Measurements from ENCODE around the gene ADARB1. TPM values are rescaled to one million over a fixed set of nuclear protein-coding genes. Genes with fewer than 3 reads are reported as not detected.

Gene ADARB1
- total and polyA plus RNA-seq, 9 of the 15 experiments (the other 6 are each of a cell fraction or from before 2014, with no cell fraction given), result 6.7 to 16.0 (median 8.3) TPM

DNA sequence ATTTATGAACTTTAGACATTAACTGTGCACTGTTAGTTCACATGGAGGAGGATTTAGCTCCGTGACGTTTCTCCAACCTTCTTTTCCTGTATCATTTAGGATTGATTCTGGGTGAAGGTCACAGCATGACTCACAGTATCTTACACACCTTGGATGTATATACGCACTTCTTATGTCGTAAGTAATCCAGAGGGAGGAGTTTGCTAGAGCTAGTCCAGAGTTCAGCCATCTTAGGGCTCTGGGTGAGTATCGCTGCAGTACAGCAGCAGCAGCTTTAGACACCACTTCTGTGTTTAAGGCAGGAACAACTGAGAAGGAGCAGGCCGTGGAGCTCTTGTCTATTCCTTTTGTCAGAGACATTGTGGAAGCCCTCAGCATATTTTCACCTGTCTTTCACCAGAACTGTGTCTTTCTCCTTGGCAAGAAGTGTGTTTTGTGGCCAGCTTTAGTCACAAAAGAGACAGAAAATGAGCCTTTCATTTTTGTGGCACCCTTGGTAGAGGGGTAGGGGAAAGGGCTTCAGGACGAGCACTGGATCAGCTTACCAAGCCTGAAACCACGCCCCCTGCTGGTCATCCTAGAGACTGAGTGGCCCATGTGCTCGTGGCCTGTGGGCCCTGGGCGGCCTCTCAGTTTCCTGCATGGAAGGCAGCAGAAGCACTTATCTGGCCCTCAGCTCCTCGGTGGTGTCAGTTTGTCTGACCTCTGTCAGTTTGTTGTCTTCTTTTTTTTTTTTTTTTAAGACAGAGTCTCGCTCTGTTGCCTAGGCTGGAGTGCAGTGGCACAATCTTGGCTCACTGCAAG lies 64.0 kb downstream of the ADARB1 start (continued):
- TF ChIP-seq CREBBP (IDR thresholded peaks at IDR 0.05; ENCODE audit: low read depth, low read length), result no peak
- TF ChIP-seq RB1 (IDR thresholded peaks at IDR 0.05; ENCODE audit: low read depth), result peak; percentile 33; the same call in 1 of the 2 replicates
- peak; percentile 8 for TF ChIP-seq MEIS2 (IDR thresholded peaks at IDR 0.05; ENCODE audit: partially characterized antibody)
- TF ChIP-seq CXXC5 (CRISPR knock-in tag; IDR thresholded peaks at IDR 0.05), result peak; percentile 38
- 0 out of 2 replicates have a peak, but pooled peaks have one; percentile 39 for TF ChIP-seq FOSL1 (tag; conservative IDR thresholded peaks at IDR 0.05)
- TF ChIP-seq, protein P1, sequence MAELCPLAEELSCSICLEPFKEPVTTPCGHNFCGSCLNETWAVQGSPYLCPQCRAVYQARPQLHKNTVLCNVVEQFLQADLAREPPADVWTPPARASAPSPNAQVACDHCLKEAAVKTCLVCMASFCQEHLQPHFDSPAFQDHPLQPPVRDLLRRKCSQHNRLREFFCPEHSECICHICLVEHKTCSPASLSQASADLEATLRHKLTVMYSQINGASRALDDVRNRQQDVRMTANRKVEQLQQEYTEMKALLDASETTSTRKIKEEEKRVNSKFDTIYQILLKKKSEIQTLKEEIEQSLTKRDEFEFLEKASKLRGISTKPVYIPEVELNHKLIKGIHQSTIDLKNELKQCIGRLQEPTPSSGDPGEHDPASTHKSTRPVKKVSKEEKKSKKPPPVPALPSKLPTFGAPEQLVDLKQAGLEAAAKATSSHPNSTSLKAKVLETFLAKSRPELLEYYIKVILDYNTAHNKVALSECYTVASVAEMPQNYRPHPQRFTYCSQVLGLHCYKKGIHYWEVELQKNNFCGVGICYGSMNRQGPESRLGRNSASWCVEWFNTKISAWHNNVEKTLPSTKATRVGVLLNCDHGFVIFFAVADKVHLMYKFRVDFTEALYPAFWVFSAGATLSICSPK (IDR thresholded peaks at IDR 0.05; ENCODE audit: borderline replicate concordance), result no peak
- TF ChIP-seq, protein P2, sequence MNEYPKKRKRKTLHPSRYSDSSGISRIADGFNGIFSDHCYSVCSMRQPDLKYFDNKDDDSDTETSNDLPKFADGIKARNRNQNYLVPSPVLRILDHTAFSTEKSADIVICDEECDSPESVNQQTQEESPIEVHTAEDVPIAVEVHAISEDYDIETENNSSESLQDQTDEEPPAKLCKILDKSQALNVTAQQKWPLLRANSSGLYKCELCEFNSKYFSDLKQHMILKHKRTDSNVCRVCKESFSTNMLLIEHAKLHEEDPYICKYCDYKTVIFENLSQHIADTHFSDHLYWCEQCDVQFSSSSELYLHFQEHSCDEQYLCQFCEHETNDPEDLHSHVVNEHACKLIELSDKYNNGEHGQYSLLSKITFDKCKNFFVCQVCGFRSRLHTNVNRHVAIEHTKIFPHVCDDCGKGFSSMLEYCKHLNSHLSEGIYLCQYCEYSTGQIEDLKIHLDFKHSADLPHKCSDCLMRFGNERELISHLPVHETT (CRISPR knock-in tag; conservative IDR thresholded peaks at IDR 0.05 in 1 of 2, IDR thresholded peaks at IDR 0.05 in 1 of 2), result no peak
- TF ChIP-seq, protein P3, sequence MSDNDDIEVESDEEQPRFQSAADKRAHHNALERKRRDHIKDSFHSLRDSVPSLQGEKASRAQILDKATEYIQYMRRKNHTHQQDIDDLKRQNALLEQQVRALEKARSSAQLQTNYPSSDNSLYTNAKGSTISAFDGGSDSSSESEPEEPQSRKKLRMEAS (CRISPR knock-in tag; IDR thresholded peaks at IDR 0.05), result peak; percentile 99
- TF ChIP-seq RUNX1 (IDR thresholded peaks at IDR 0.05; ENCODE audit: low read depth), result no peak
- no peak for TF ChIP-seq SIX5 (IDR thresholded peaks at IDR 0.05; ENCODE audit: borderline replicate concordance in 1 of 2, insufficient read depth in 1 of 2, low read depth in 1 of 2, low read length in 2 of 2)
- TF ChIP-seq ZNF785 (CRISPR knock-in tag; IDR thresholded peaks at IDR 0.05), result no peak
- TF ChIP-seq, protein P4, sequence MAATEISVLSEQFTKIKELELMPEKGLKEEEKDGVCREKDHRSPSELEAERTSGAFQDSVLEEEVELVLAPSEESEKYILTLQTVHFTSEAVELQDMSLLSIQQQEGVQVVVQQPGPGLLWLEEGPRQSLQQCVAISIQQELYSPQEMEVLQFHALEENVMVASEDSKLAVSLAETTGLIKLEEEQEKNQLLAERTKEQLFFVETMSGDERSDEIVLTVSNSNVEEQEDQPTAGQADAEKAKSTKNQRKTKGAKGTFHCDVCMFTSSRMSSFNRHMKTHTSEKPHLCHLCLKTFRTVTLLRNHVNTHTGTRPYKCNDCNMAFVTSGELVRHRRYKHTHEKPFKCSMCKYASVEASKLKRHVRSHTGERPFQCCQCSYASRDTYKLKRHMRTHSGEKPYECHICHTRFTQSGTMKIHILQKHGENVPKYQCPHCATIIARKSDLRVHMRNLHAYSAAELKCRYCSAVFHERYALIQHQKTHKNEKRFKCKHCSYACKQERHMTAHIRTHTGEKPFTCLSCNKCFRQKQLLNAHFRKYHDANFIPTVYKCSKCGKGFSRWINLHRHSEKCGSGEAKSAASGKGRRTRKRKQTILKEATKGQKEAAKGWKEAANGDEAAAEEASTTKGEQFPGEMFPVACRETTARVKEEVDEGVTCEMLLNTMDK (IDR thresholded peaks at IDR 0.05; ENCODE audit: borderline replicate concordance, insufficient read depth, low read depth, low read length, poor library complexity, severe bottlenecking), result peak; percentile 68
- TF ChIP-seq, protein P5, sequence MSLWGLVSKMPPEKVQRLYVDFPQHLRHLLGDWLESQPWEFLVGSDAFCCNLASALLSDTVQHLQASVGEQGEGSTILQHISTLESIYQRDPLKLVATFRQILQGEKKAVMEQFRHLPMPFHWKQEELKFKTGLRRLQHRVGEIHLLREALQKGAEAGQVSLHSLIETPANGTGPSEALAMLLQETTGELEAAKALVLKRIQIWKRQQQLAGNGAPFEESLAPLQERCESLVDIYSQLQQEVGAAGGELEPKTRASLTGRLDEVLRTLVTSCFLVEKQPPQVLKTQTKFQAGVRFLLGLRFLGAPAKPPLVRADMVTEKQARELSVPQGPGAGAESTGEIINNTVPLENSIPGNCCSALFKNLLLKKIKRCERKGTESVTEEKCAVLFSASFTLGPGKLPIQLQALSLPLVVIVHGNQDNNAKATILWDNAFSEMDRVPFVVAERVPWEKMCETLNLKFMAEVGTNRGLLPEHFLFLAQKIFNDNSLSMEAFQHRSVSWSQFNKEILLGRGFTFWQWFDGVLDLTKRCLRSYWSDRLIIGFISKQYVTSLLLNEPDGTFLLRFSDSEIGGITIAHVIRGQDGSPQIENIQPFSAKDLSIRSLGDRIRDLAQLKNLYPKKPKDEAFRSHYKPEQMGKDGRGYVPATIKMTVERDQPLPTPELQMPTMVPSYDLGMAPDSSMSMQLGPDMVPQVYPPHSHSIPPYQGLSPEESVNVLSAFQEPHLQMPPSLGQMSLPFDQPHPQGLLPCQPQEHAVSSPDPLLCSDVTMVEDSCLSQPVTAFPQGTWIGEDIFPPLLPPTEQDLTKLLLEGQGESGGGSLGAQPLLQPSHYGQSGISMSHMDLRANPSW (CRISPR knock-in tag; IDR thresholded peaks at IDR 0.05), result 0 out of 2 replicates have a peak, but pooled peaks have one; percentile 70
- TF ChIP-seq HLTF (IDR thresholded peaks at IDR 0.05), result no peak
- TF ChIP-seq MCM5 (IDR thresholded peaks at IDR 0.05; ENCODE audit: low read depth), result no peak
- TF ChIP-seq ZNF76 (CRISPR knock-in tag; IDR thresholded peaks at IDR 0.05; ENCODE audit: borderline replicate concordance), result 0 out of 2 replicates have a peak, but pooled peaks have one; percentile 12
- TF ChIP-seq SMAD3 (CRISPR knock-in tag; conservative IDR thresholded peaks at IDR 0.05), result no peak

Measured in K562 (cell line).